PFSK-1 (cell line): ENCODE results near the gene HYKK.

Experiments
- FOXP2 ChIP-seq: optimal IDR thresholded peaks from 2 replicates; pipeline ENCODE3; 2011; ENCODE audit warnings: borderline replicate concordance, control low read depth, inconsistent platforms; ENCODE audit not compliant: insufficient read depth; ENCODE audit errors: extremely low read length, extremely low read depth
- POLR2AphosphoS5 ChIP-seq: IDR thresholded peaks from 2 replicates; pipeline ENCODE4 v1.6.1; 2012; ENCODE audit warnings: low read depth, mild to moderate bottlenecking, control low read depth, low read length, moderate library complexity
- SIN3A ChIP-seq: IDR thresholded peaks from 2 replicates; pipeline ENCODE4 v1.6.1; 2012; ENCODE audit warnings: mild to moderate bottlenecking, low read length, moderate library complexity, borderline replicate concordance; ENCODE audit not compliant: insufficient read depth
- TAF1 ChIP-seq: IDR thresholded peaks from 2 replicates; pipeline ENCODE4 v1.6.1; 2012; ENCODE audit warnings: low read length, control low read depth, borderline replicate concordance; ENCODE audit not compliant: insufficient read depth
- TF ChIP-seq, protein P1 (sequence below), 2 experiments: IDR thresholded peaks; 2 replicates each; pipeline versions ENCODE4 v1.6.1 to v1.8.0; 2011 to 2012; ENCODE audit warnings: low read depth in 2 of 2, low read length in 2 of 2, control low read depth in 1 of 2, inconsistent platforms in 1 of 2, mild to moderate bottlenecking in 1 of 2, moderate library complexity in 1 of 2; ENCODE audit not compliant: insufficient read depth in 1 of 2

The HYKK gene

DNA sequence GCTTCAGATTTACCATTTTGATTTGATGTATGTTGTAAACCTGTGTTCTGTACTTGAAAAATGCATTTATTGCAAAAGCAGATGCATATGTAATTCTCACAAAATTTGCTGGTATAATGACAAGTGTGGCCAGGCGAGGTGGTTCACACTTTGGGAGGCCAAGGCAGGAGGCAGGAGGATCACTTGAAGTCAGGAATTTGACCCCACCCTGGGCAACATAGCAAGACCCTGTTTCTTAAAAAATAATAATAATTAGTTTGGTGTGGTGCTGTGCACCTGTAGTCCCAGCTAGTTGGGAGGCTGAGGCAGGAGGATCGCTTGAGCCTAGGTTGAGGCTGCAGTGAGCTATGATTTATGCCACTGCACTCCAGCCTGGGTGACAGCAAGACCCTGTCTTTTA is 4.7 kb upstream of the HYKK start:
- no peak for TF ChIP-seq POLR2AphosphoS5
- TF ChIP-seq, protein P1, sequence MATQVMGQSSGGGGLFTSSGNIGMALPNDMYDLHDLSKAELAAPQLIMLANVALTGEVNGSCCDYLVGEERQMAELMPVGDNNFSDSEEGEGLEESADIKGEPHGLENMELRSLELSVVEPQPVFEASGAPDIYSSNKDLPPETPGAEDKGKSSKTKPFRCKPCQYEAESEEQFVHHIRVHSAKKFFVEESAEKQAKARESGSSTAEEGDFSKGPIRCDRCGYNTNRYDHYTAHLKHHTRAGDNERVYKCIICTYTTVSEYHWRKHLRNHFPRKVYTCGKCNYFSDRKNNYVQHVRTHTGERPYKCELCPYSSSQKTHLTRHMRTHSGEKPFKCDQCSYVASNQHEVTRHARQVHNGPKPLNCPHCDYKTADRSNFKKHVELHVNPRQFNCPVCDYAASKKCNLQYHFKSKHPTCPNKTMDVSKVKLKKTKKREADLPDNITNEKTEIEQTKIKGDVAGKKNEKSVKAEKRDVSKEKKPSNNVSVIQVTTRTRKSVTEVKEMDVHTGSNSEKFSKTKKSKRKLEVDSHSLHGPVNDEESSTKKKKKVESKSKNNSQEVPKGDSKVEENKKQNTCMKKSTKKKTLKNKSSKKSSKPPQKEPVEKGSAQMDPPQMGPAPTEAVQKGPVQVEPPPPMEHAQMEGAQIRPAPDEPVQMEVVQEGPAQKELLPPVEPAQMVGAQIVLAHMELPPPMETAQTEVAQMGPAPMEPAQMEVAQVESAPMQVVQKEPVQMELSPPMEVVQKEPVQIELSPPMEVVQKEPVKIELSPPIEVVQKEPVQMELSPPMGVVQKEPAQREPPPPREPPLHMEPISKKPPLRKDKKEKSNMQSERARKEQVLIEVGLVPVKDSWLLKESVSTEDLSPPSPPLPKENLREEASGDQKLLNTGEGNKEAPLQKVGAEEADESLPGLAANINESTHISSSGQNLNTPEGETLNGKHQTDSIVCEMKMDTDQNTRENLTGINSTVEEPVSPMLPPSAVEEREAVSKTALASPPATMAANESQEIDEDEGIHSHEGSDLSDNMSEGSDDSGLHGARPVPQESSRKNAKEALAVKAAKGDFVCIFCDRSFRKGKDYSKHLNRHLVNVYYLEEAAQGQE (IDR thresholded peaks at IDR 0.05; ENCODE audit: insufficient read depth in 1 of 2, low read depth in 2 of 2, low read length in 2 of 2) = no peak
- no peak for TF ChIP-seq FOXP2
- no peak for TF ChIP-seq TAF1
- TF ChIP-seq SIN3A = no peak

DNA sequence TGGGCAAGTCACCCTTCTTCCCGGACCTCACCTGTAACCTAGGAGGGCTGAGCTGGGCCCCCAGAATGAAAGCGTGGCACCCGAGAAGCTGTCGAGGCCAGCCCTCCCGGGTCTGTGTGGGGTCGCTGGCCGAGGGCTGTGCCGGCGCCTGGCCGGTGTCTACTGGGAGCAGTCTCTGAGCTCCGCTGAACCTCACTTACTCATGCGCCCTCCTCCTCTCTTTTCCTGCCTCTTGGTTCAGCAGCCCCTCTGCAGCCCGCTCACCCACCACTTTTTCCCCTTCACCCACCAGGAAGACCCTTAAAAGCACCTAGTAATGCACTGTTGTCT is 419 bp downstream of the HYKK start:
- TF ChIP-seq, protein P1 (IDR thresholded peaks at IDR 0.05; ENCODE audit: insufficient read depth in 1 of 2, low read depth in 2 of 2, low read length in 2 of 2) = no peak
- TF ChIP-seq FOXP2 (no peak), TAF1 (no peak), POLR2AphosphoS5 (no peak; the same call in 1 of the 2 replicates), SIN3A (no peak)

DNA sequence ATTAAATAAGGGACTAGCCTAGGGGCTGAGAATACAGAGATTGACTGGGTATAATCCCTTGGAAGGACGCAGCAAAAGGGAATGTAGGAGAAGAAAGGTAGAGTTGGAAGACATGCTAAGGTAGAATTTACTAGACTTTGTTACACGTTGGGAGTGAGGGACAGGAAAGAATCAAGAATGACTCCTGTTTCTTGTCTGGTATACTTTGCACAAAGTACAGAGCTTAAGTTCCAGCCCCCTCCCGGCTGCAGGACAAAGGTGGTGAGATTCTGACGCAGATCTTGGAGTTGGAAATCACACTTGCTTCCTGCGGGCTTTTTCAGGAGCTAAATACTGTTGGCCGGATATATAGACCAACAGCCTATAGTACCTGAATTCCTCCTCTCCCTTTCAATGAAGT is 895 bp downstream of the HYKK start:
- no peak for TF ChIP-seq POLR2AphosphoS5
- TF ChIP-seq SIN3A = no peak
- TF ChIP-seq, protein P1 (IDR thresholded peaks at IDR 0.05; ENCODE audit: insufficient read depth in 1 of 2, low read depth in 2 of 2, low read length in 2 of 2) = no peak
- TF ChIP-seq FOXP2 = no peak
- TF ChIP-seq TAF1 = no peak

DNA sequence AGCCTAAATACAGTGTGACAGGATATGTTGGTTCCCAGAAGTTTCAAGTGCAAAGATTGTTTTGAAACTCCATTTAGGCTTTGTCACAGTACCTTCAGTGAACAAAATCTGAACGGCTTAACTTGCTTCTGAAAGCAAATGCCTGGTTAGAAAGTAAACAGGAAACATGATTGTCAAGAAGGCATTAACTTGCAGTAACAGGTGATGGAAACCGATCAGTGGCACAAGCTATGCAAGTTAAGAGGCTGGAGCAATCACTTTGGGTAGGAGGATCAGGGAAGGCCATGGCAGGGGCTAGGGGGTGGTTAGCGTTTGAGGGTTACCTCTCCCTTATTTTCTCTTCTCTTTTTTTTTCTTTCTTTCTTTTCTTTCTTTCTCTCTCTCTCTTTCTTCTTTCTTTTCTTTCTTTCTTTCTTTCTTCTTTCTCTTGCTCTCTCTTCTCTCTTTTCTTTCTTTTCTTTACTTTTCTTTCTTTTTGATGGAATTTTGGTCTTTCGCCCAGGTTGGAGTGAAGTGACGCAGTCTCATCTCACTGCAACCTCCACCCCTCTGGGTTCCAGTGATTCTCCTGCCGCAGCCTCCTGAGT is 2.4 kb downstream of the HYKK start:
- TF ChIP-seq TAF1 = no peak
- TF ChIP-seq POLR2AphosphoS5 = no peak
- TF ChIP-seq, protein P1 (IDR thresholded peaks at IDR 0.05; ENCODE audit: insufficient read depth in 1 of 2, low read depth in 2 of 2, low read length in 2 of 2) = no peak
- no peak for TF ChIP-seq FOXP2
- TF ChIP-seq SIN3A = no peak

DNA sequence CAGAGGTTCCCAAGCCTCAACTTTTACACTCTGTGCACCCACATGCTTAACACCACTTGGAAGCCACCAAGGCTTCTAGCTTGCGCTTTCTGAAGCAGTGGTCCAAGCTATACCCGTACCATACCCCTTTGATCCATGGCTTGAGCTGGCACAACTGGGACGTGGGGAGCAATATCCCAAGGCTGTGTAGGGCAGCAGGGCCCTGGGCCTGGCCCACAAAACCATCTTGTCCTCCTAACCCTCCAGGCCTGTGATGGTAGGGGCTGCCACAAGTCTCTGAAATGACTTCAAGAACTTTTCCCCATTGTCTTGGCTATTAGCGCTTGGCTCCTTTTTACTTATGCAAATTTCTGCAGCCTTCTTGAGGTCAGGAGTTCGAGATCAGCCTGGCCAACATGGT is 16.9 kb downstream of the HYKK start:
- TF ChIP-seq POLR2AphosphoS5 (no peak), SIN3A (no peak), TAF1 (no peak), FOXP2 (no peak)
- TF ChIP-seq, protein P1 (IDR thresholded peaks at IDR 0.05; ENCODE audit: insufficient read depth in 1 of 2, low read depth in 2 of 2, low read length in 2 of 2) = no peak
